Uterus (tissue), 2 donors: ENCODE data around the gene EID2B.

Source experiments
- CTCF ChIP-seq, 4 experiments: fragments of 200-600 bp in 2 of 4; fragments of 450-650 bp in 2 of 4; sonication (generic) in 2 of 4; IDR thresholded peaks; one replicate each; pipeline ENCODE4 v1.5.1; 2016 to 2019; ENCODE audit warnings: antibody characterized with exemption in 4 of 4, mild to moderate bottlenecking in 2 of 4, moderate library complexity in 1 of 4
- POLR2A ChIP-seq, 2 donors: fragments of 450-650 bp; IDR thresholded peaks; one replicate each; pipeline ENCODE4 v1.6.1; 2016; ENCODE audit warnings: antibody characterized with exemption in 2 of 2, mild to moderate bottlenecking in 1 of 2, moderate library complexity in 1 of 2

DNA sequence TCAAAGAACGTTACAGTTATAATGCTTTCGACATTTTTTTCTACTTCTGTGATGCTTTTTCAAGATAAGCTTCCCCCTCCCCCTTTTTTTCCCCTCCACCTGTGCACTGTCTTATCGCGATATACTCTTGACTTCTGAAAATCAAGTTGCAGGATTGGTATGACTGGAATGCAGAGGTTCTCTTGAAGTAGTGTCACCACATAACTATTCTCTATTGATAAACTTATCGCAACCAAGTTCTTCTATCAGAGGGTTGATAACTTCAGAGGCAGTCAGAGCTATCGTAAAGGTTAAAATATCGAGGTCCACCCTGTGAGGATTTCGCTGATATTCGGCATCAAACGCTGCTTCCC is 6.5 kb upstream of the EID2B start:
- TF ChIP-seq POLR2A (IDR thresholded peaks at IDR 0.05): no peak
- no peak for TF ChIP-seq CTCF (IDR thresholded peaks at IDR 0.05)
